Suppressor macrophage treated with lipopolysaccharide for 1 hour (primary cell): Measurements from ENCODE around the gene COX7A2.

Experiments used
- DNase-seq, 3 donors: peaks; one replicate each; pipeline ENCODE4 v3.0.0-alpha.2; 2020 to 2022

The COX7A2 gene

GRCh38 chr6:75220357-75220756, 23.2 kb downstream of the COX7A2 start:
- DNase-seq = no peak

GRCh38 chr6:75219263-75219662, 24.3 kb downstream of the COX7A2 start:
- no peak for DNase-seq

- peak; percentile 77 to 93 (median 87) for DNase-seq
Observed at GRCh38 chr6:75217193-75217592, 26.4 kb downstream of the COX7A2 start.

- no peak for DNase-seq
Observed at GRCh38 chr6:75215291-75215690, 28.3 kb downstream of the COX7A2 start.

- DNase-seq = peak in 2 of 3 donors; percentile 13 to 24
Observed at GRCh38 chr6:75213732-75214131, 29.9 kb downstream of the COX7A2 start.

- no peak for DNase-seq
Observed at GRCh38 chr6:75213112-75213511, 30.5 kb downstream of the COX7A2 start.

GRCh38 chr6:75211920-75212590, 31.5 kb downstream of the COX7A2 start:
- DNase-seq = no peak

- peak; percentile 80 to 90 (median 82) for DNase-seq
Observed at GRCh38 chr6:75210885-75211739, 32.5 kb downstream of the COX7A2 start.

- no peak for DNase-seq
Observed at GRCh38 chr6:75209184-75209723, 34.3 kb downstream of the COX7A2 start.

GRCh38 chr6:75208298-75209183, 35.1 kb downstream of the COX7A2 start:
- peak; percentile 84 to 92 (median 90) for DNase-seq

GRCh38 chr6:75206576-75207342, 36.8 kb downstream of the COX7A2 start:
- no peak for DNase-seq

- DNase-seq = peak in 1 of 3 donors; percentile 25
Observed at GRCh38 chr6:75205776-75206575, 37.6 kb downstream of the COX7A2 start, which contains the start of gene COL12A1. COL12A1 (minus strand) TSS chr6:75206053; CDS start chr6:75202792, 3,261 bp downstream.

GRCh38 chr6:75204959-75205775, 38.4 kb downstream of the COX7A2 start:
- no peak for DNase-seq

GRCh38 chr6:75204217-75204958, 39.2 kb downstream of the COX7A2 start:
- DNase-seq = peak; percentile 43 to 62 (median 51)

- DNase-seq = no peak
Observed at GRCh38 chr6:75203721-75204120, 39.9 kb downstream of the COX7A2 start.

GRCh38 chr6:75202676-75203131, 40.9 kb downstream of the COX7A2 start:
- no peak for DNase-seq

- DNase-seq = no peak
Observed at GRCh38 chr6:75201901-75202672, 41.5 kb downstream of the COX7A2 start.

GRCh38 chr6:75201021-75201420, 42.6 kb downstream of the COX7A2 start:
- DNase-seq = no peak
